GM10266 (cell line): Measurements from ENCODE around the gene ARHGAP10.

Experiments
- DNase-seq: peaks from one replicate; pipeline ENCODE4 v3.0.0; 2012; ENCODE audit errors: extremely low spot score
- TF ChIP-seq, protein P1 (sequence below): IDR thresholded peaks from 2 replicates; pipeline ENCODE4 v1.5.1; 2012; ENCODE audit warnings: mild to moderate bottlenecking, low read depth; ENCODE audit not compliant: control insufficient read depth, insufficient read depth; ENCODE audit errors: missing control alignments

Gene ARHGAP10

DNA sequence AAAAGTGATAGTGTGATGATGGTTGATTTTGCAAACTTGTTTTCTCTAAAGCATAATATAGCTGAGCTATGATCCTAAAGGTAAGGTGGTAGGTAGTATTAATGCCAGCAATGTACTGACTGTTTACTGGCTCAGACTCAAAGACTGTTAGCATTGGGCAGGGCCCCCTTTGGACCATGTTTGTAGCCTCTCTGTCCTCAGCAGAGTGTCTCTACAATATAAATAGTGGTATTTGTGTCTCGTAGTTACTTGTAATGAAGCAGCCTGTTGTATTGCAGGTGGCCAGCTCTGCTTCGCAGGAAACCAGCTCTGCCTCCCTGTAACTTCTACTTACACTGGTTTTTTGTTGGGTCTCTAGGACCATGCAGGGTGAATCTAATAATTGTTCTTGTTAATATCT, 70.5 kb downstream of the ARHGAP10 start:
- TF ChIP-seq, protein P1, sequence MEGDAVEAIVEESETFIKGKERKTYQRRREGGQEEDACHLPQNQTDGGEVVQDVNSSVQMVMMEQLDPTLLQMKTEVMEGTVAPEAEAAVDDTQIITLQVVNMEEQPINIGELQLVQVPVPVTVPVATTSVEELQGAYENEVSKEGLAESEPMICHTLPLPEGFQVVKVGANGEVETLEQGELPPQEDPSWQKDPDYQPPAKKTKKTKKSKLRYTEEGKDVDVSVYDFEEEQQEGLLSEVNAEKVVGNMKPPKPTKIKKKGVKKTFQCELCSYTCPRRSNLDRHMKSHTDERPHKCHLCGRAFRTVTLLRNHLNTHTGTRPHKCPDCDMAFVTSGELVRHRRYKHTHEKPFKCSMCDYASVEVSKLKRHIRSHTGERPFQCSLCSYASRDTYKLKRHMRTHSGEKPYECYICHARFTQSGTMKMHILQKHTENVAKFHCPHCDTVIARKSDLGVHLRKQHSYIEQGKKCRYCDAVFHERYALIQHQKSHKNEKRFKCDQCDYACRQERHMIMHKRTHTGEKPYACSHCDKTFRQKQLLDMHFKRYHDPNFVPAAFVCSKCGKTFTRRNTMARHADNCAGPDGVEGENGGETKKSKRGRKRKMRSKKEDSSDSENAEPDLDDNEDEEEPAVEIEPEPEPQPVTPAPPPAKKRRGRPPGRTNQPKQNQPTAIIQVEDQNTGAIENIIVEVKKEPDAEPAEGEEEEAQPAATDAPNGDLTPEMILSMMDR, result no peak

DNA sequence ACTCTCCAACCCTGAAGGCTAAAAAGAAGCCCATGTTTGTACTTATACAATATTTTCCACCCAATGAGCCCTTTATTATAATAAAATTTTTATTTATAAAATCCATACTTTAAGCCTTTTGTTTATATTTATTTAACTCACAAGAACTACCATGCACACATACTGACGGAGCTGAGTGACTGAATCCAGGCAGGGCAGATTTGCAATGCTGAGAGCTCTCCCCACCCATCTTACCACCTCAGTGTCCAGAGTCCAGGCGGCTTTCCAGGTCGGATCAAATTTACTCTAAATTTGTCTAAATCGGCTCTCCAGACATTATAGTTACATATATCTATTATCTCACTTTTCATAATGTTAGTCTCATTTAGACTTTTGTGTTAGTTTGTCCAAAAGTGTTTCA, 74.1 kb downstream of the ARHGAP10 start:
- TF ChIP-seq, protein P1, result no peak
- DNase-seq, result no peak

More for the DNA sequence above, 70.5 kb downstream of the ARHGAP10 start:
- DNase-seq, result no peak

DNA sequence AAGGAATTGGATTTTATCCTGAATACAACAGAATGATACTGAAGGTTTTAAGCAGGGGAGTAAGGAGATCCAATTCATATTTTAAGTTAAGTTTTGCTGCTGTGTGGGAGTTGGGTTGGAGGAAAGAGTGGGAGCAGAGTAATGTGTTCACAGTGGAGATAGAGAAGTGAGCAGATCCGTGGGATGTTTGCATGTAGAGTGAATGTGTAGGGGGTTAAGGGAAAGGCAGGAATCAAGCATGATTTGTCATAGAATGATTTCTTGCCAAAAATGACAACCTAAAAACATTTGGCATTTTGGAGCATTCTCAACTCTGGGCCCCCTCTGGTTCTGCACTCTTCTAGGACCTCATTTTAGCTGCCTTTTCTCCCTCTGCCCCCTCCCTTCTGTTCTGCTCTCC, 76.6 kb downstream of the ARHGAP10 start:
- TF ChIP-seq, protein P1, result no peak
- no peak for DNase-seq

DNA sequence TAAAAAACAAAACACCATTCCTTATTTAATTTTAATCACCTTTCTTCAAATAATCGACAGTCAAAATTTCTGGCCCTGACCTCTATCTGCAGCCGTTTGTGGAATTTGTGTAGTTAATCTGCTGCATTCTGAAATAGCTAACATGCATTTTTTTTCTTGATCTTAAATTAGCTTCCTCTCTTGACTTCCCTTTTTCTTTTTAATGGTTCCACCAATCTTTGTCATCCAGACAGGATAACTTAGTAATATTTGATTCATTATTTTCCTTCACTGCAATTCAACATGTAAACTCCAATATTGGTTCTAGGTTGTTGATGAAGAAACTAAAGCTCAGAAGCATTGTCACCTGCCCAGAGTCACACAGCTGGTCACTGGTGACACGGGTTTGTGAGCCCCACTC, 77.3 kb downstream of the ARHGAP10 start:
- TF ChIP-seq, protein P1, result no peak
- no peak for DNase-seq

DNA sequence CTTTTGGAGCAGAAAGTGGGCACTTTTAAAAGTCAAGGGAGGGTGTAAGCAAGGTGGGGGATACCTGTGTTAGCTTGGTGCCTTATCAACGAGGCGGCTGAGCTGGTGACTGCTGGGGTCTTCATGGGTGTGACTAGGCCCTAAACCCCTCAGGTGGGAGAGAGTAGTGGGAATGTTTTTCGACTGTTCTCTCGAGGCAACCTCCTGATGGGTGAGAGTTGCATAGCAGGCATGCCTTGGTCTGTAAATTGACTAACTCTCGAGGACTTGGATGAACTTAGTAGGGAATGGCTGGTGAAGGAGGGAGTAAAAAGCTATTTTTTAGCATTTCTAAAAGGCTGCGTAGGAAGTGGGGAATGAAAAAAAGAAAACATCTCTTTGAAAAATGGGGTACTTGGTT, 80.0 kb downstream of the ARHGAP10 start:
- no peak for DNase-seq
- TF ChIP-seq, protein P1, result no peak

DNA sequence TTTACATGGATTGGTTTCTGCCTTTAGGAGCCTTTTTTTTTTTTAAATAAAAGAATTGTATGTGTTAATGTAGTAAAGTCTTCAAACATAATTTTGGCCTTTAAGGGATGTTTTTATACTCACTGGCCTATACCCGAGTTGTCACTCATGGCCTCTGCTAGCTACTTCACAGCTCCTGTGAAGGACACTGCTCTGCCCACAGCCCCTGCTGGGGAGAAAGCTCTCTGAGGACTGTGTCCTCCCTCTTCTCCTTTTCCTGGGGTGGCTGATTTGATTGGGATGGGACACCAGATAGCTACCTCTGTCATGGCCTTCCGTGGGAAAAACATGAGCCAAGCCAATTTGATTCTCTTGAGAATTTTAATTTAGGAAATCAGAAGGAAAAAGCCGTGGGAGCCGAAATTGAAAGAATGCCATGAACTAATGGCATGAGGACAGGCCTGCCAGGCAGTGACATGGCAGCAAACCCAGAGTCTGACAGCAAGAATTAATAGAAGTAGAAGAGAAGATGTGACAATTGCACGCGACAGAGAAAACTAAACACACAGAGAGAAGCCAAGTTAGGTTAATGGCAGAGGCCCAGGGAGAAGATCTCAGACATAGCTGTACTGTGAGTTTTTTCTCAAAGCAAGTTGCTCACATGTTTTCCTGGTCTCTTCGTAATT, 81.4 kb downstream of the ARHGAP10 start:
- TF ChIP-seq, protein P1, result no peak
- no peak for DNase-seq

DNA sequence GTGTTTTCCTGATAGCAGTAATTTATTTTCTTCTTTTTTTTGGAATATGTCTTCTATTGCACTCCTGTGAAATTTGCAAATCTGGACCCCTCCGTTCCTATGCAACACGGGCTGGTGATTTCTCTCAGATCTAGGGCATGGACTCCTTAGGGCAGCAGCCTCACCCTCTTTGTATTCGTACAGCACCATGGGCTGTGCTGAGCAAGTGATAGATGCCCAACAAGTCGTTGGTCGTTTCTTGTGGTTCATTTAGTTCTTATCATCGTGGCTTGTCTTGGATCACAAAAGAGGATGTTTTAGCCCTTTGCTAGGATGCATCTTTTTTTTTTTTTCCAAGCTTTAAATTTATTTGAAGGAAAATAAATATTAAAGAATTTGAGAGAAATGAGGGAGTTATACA, 82.1 kb downstream of the ARHGAP10 start:
- TF ChIP-seq, protein P1, result no peak
- DNase-seq, result no peak
